NCI-H2196 (cell line): ENCODE results near the gene SLC6A6.
"Not testable (repeated sequence)": the region's sequence is repeated elsewhere in the genome, so short reads cannot be mapped to it uniquely, and the experiment has no call there.

Experiments used
- DNase-seq: peaks from one replicate; lab custom pipeline; 2025; ENCODE audit not compliant: unreplicated experiment; lab: John Stamatoyannopoulos, UW

The SLC6A6 gene

DNA sequence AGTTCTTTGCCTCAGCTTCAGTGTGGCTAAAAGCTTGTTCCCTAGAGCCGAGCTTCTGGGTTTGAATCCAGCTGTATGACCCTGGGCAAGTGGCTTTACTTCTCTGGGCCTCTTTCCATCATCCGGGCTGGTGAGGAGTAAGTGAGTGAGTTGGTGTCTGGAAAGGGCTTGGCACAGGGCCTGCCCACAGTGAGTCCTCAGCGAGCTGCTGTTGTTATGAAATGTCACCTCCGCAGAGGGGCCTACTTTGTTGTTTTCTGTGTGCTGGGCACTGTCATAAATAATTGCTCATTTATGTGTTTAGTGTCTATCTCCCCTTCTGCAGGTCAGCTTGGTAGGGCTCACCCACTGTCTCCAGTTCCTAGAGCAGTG lies 31.7 kb downstream of the SLC6A6 start:
- DNase-seq = no peak

DNA sequence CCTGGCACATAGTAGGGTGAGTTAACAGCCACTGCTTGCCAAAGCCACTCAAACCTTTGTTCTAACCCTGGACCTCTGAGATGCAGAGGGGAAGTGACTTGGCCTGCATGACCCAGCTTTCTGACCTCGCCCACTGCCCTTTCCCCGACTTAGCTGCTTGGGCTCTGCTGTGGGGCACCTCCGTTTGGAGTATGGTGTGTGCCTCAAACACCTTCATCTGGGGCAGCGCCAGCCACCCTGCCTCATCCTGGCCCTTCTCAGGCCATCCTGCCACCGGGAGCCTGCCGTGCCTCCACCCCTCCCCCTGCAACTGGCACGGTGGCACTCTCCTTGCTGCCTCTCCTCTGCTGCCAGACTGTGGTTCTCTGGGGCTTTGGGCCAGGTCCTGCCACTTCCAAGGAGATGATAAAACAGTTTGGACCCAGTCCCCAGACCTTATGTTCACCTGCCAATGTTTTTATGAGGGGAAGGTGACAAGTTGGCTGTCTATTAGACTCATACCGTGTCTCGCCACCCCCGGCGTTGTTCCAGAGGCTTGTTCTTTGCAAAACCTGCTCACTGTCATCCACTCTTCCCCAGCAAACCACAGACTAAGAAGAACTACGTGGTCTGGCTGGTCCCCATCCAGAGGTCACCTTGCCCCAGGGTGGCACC lies 32.2 kb downstream of the SLC6A6 start:
- no peak for DNase-seq

DNA sequence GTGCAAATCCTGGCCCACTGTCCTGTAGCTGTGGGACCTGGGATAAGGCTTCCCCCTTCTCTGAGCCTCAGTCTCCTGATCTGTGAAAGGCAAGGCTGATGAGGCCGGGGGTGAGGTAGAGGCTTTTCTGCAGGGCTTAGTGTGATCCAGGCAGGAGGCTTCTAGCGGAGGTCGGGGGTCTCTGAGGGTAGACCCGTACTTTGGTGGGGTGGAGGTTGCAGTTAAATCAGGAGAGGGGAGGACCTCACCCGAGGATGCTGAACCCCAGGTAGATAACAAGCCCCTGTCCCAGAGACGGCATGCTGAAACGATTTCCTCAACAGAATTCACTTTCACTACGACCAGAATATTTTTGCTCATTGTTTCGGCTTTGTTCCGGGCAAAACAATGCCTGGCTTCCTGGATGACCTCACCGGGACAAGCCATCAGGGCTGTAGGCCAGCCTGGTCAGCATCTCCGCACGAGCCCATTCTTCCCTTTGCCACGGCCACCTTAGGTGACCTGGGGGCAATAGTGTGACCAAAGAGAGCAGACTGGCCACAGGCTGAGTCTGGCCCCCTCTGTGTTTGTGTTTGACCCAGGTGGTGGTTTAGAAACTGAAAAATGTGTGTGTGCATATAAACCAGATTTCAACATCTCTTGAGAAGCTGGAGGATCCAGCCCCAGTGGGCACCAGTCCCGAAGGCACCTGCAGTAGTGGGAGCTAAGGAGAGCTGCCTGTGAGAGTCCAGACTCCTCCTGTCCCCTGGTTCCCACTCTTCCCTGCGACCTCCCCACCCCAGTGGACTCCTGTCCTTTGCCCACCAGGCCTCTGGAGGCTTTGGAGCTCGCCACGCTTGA lies 33.0 kb downstream of the SLC6A6 start:
- DNase-seq = no peak

DNA sequence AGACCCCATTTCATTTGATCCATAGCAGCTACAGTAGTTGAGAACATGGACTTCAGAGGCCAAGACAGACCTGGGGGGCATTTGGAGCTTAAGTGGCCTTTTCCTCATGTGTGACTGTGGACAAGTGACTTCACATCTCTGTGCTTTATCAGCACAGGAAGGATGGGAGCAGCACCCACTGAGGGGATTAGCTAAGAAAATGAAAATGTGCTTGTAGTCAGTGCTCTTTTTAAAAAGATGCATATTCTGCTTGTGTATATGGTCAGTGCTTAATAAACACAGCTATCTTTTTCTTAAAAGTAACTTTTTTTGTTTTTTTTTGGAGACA lies 34.5 kb downstream of the SLC6A6 start:
- no peak for DNase-seq

DNA sequence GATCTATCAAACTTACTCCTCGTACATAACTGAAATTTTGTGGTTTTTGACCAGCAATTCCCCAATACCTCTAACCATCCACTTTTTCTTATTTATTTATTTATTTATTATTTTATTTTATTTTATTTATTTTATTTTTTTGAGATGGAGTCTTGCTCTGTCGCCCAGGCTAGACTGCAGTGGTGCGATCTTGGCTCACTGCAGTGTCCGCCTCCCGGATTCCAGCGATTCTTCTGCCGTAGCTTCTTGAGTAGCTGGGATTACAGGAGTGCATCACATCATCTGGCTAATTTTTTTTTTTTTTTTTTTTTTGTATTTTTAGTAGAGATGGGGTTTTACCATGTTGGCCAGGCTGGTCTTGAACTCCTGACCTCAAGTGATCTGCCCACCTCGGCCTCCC lies 35.3 kb downstream of the SLC6A6 start:
- not testable (repeated sequence) for DNase-seq

DNA sequence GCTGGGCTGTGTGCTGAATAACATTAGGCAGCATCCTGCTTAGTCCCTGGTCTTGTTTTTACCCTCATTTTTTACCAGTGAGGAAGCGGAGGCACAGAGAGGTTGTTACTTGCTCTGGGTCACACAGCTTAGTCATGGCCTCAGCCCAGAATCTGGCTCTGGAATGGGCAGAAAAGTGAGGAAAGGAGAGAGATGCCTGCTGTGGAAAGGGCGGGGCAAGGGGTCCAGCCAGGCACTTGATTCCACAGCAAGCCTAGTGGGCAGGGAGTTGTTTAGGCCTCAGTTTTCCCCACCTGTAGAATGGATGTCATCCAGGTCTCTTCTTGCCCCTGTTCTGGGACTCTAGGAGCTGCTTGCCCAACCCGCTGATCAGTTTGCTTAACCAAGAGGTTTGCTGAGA lies 35.9 kb downstream of the SLC6A6 start:
- DNase-seq = no peak

DNA sequence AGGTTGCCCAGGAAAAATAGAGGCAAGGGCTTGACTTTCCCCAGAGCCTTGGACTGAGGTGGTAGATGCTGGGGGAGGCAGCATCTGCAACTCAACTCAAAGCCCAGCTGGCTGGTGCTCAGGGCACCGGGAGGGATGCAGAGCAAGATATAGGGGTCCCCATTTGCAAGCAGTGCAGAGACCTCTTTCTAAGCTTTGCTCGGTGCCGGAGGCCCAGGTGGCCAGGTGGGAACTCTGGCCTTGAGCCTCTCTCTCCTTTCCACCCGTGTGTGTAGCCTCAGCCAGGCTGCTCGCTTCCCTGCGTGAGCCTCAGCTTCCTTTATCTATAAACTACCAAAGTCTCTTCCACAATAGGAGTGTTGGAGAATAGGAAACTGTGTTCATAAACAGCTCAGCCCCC lies 36.5 kb downstream of the SLC6A6 start:
- DNase-seq = peak; percentile 30

DNA sequence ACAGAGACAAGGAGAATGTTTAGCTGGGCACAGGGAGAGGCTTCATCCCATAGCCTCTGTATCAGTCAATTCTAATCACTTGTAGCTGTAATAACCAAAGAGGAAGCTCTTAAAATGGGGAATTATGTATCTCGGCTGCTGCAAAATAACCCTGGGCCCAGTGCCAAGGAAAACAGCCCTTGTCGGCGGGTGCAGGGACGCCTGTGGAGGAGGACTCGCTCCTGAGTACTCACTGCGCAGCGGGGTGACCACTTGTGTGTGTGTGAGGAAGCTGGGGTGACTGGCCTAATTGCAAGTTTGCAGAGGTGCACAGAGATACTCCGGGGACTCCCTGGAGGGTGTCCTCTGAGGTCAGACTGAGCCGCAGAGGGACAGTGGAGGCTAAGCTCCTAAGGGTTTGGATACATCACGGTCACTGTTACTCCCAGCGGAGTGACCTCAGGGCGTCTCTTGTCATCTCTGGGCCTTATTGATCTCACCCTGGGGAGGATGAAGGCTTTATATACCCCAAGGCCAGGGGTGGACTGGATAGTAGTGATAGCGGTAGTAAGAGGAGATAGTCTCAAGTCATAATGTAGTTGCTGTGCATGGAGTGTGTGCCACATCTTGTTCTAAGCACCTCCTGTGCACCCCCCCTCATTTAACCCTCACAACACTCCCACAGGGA lies 37.2 kb downstream of the SLC6A6 start:
- DNase-seq = peak; percentile 50

DNA sequence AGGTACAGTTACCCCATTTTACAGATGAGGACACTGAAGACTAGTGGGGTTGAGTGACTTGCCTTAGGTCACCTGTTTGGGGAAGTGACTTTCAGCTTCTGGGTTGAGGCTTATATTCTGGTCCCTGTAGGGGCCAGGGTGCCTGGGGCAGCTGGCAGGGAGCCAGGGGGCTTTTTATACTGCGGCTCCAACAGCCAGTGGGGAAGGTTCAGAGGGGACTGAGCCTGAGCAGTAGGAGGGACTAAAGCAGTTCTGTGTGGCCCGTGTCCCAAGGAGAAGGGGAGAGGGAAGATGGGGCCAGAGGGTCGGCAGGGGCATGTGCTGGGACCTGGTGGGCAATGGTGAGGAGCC lies 37.7 kb downstream of the SLC6A6 start:
- no peak for DNase-seq

DNA sequence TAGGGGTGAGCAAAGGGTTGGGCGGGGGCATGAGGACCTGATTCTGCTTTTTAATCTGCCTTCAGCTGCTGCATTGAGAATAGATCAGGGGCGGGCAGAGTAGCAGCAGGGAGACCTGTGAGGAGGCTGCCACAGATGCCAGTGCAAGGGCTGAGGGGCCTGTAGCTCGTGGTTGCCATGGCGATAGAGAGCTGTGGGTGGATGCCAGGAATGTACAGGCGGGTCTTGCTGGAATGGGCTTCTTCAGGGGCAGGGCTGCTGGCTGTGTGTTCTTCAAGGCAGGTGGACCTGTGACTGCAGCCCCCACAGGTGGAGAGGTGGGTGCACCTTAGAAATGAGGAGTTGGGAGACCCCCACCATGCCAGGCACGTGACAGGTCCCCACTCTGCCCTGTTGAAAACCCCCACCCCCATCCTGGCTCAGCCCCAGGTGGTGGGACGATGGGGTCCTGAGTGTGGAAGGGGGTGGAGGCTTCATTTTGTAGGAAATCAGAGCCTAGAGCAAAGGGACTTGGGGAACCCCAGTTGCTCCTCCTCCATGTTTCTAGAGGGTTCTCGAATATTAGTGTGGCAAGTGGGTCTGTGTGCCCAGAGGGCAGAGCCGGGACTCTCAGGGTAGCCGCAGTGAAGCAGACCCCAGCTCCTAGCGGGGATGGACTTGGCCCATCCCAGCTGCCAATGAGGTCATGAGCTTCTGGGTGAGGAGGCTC lies 38.3 kb downstream of the SLC6A6 start:
- no peak for DNase-seq

DNA sequence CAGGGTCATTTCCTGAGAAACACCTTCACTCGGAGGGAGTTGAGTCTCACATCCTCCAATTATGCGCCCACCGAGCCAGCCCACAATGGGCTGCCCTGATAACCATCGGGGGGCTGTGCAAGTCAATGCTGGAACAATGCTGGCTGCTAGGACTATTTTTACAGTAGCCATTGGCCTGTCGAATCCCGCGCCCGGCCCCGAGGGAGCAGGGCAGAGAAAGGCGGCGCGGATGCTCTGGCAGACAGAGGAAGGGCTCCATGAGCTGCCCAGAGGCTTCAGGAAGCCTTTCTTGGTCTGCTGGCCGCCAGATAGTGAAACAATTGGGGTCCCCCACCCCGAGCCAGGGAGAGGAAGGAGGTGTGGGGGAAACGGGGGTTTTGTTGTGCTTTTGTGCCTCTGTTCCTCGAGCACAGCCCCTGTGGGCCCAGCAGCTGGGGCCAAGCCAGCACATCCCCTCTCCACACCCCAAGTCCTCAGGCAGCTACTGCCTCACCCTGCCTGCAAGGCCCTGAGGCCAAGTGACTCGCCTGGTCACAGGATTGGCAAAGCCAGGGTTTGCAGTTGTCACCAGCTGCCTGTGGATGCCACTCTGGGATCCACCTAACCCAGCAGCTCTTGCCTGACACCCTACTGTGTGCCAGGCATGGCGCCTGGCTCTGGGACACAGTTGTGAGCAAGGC lies 39.0 kb downstream of the SLC6A6 start:
- no peak for DNase-seq

DNA sequence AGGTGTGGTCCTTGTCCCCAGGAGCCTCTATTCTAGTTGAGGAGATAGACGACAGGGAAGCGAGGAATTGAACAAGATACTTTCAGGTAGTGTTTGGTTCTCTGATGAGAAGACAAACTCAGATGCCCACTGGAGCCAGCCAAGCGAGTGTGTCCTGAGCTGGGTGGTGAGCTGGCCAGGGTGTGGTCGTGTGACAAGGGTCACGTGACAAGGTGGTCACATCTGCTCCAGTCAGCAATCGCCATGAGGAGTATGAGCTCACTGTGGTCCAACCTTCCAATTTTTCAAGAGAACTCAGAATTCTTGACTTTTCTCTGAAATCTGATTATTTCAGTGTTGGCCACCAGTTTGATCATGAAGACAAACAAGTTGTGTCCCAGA lies 39.5 kb downstream of the SLC6A6 start:
- DNase-seq = no peak

DNA sequence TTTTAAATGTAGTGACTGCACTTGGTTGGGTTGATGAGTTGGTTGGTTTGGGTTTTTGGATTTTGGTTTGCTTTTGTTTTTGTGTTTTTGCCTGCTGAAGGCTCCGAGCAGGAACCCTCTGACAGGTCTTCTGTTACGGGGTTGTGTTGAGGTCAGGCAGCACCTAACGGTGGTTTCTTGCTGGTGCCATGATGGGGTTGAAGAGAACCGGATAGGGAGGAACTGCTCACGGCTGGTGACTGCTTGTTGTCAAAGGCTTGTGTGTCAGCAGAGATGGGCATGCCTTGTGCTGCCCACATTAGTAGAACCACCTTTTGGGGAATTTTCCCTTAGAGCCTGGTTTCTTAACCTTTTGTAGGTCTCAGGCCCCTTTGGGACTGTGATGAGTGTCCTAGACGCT lies 42.0 kb downstream of the SLC6A6 start:
- no peak for DNase-seq

DNA sequence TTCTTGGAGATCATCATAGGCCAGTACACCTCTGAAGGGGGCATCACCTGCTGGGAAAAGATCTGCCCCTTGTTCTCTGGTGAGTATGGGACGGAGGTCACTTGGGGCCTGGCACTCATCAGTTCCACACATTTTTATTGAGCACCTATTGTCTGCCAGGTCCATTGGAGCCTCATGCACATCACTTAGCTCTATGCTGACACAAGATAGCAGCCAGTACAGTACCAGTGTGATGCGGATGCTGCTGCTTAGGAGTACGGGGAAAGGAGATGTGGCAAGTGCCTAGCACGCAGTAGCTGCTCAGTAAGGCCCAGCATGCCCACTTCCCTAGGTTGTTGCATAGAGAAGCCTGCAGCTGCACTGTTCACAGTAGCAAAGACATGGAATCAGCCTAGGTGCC lies 43.4 kb downstream of the SLC6A6 start:
- no peak for DNase-seq

DNA sequence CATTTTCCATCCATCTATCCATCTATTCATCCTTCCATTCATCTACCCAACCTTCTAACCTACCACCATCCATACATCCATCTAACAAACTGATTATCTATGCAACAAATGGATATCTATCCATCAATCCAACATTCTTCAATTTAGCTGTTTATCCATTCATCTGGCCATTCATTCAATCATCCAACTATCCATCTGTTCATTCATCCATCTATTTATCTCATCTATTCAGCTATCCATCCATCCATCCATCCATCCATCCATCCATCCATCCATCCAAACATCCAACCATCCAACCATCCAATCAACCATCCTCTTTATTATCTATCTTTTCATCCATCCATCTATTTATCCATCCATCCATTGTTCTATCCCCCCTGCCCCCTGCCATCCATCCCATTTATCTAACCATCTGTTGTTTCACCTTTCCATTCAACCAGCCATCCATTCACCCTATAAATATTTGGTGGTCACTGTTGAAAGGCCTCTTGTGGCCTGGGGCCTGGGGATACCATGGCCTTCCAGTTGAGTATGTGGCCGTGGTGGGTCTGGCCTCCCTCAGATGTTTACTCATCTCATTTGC lies 44.7 kb downstream of the SLC6A6 start:
- DNase-seq = no peak

DNA sequence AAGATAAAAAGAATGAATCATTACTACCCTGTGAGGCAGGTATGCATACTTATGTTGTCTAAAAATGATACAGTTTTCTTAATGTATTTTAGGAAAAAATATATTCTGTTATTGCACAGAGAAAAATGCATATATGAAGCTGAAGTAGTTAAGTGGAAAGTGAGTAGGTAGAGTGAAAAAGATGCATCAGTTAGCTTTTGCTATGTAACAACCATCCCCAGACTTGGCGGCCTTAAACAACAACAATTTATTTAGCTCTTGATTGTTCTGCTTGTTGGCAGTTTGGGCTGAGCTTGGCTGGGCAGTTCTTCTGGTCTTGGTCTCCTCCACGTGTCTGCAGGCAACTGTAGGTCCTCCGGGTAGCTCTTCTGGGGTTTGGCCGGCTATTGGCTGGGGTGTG lies 45.7 kb downstream of the SLC6A6 start:
- DNase-seq = no peak

DNA sequence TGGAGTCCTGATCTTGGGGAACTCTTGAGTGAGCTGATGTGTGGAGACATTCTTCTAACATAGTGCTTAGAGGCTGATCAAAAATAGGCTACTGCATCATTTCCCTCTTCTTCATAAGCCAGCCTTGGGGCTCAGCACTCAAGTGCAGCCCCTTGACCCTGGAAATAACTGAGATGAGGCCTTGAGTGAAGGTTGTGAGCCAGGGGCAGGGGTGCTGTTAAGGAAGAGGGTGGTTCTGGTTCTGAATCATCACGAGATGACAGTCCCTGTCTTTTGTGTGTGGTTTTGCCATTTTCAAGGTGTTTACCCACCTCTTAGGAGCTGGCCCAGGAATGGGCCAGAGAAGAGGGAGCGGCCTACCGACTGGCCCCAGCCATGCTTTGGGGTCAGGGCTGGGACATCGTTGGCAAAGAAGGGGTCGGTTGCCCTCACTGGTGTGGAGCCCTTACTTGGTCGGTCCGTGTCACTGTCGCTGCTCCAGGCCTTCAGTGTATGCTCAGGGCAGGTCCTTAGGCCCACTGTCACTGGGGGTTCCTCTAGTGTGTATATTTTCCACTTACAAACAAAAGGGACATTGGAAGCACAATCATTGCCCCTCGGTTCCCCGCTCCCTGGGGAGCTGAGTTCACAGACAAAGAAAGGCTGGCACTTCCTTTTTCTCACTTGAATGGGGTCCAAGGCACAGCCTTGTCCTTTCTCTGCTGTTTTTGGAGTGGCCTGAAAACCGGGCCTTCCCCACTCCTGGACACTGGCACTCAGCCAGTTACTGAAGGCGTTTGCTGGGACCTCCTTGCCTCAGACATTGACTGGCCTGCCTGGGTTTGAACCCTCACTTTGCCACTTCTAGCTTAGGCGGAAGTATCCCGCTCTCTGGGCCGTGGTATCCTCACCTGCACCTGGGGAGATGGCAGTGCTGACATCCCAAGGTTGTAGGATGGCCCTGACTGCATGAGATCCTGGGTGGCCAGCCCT lies 46.6 kb downstream of the SLC6A6 start:
- no peak for DNase-seq

DNA sequence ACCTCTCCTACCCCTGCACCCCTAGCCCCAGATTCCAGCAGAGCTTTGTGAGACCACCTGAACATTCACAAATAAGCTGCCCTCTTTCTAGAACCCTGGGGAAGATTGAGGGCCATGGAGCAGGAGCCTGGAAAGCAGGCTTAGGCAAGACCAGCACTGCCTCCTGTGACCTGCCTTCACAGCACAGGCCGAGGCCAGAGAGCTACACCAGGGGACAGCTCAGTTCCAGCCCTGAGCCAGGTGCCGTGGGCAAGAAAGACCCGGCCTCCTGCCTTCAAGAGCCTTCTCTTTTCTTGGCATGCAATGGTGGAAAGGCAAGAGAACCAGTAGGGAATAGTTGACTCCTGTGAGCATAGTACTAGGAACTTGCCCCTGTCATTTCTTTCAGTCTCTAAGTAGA lies 48.1 kb downstream of the SLC6A6 start:
- DNase-seq = no peak

DNA sequence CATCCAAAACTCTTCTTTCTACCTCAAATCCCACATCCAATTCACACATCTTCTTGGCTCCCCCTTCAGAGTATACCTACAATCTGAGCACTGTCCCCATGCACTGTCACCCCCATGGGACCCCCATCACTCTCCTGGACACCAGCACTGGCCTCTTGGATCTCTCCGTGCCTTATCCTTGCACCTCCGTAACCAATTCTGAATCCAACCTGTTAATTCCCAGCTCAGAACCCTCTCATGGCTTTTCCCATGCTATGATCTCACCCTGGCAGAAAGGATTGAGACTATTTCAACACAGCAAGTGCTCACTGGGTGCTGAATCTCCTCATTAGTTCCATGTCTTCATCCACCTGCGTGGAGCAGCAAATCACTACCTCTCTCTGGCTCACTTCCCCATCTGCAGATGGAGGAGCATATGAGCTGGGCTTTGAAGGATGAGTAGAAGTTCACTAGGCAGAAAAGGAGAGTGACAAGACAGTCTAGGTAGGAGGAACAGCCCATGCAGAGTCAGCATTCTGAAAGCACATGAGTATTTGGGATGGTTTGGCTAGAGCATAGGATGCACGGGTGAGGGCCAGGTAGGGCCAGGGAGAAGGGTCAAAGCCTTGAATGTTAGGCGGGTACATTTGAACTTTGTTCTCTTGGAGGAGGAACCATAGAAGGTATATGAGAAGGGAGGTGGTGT lies 48.7 kb downstream of the SLC6A6 start:
- DNase-seq = no peak
